ENCODE data around the gene ARPC1B. TPM values are rescaled to one million over a fixed set of nuclear protein-coding genes. Genes with fewer than 3 reads are reported as not detected.

ARPC1B gene
- polyA plus RNA-seq, 1 of the 3 experiments (the other 2 are of a cell fraction) = 836 TPM

GRCh38 chr7:99440195-99440594 lies 65.7 kb downstream of the ARPC1B start:
- no peak for TF ChIP-seq POLR2AphosphoS5 (IDR thresholded peaks at IDR 0.05; ENCODE audit: low read depth, low read length)
- no peak for DNase-seq
- Histone ChIP-seq H3K9me2 (no peaks in the 10 kb centered on the region), H3F3A (replicated peaks; ENCODE audit: insufficient read depth) (peaks cover 3% of the 10 kb centered on the region), H4K20me1 (ENCODE audit: insufficient read depth) (peaks cover 11% of the 10 kb centered on the region), H3K4me2 (peak overlapping the region; percentile 89), H3K27me3 (ENCODE audit: insufficient read depth) (no peaks in the 10 kb centered on the region), H2AFZ (ENCODE audit: low read depth) (no peak overlapping the region), H3K4me3 (ENCODE audit: low read depth in 2 of 2, low read length in 1 of 2) (peak overlapping the region; percentile 65 to 91), H3K36me3 (replicated peaks in 1 of 2; ENCODE audit: control insufficient read depth in 1 of 2, insufficient read depth in 2 of 2, low read length in 1 of 2) (peaks cover 19 to 40% of the 10 kb centered on the region in 2 experiments), H3K79me2 (ENCODE audit: insufficient read depth) (peaks cover 79% of the 10 kb centered on the region), H3K4me1 (ENCODE audit: control insufficient read depth in 1 of 2, insufficient read depth in 2 of 2, low read depth in 1 of 2, low read length in 1 of 2) (peaks cover 5 to 13% of the 10 kb centered on the region in 2 experiments; a peak in 1 of 4 replicates), H3K9ac (peak overlapping the region; percentile 79), H3K9me3 (no peaks in the 10 kb centered on the region), H3K27ac (ENCODE audit: low read depth in 2 of 2, low read length in 1 of 2) (peak overlapping the region in 1 of 2 experiments; percentile 83; a peak in 1 of 4 replicates)
- ChIA-PET POLR2A (interaction anchor here (1.4 kb wide), 1 partner anchor 16 kb away, joined by 3 read pairs; no protein-coding TSS in a partner anchor), CTCF (interaction anchor here (0.6 to 1.6 kb wide), 3 partner anchors 11 to 25 kb away, joined by 3 to 5 read pairs (median 4); partner anchors contain the start of gene ATP5MF)
- WGBS (ENCODE audit: low lambda C conversion rate) = 92% methylated on average over 9 of the region's 9 CpGs

Other genes starting within 250 kb of the ARPC1B start
- 12.9 and 13.8 TPM in 2 replicates for gene SMURF1, start 230.6 kb upstream of the ARPC1B start, polyA plus RNA-seq (2012; rRNA removed)
- gene KPNA7, start 166.6 kb upstream of the ARPC1B start, polyA plus RNA-seq (2012; rRNA removed) = not detected in 2 replicates
- 0.19 and 0.41 TPM in 2 replicates for gene MYH16, start 101.9 kb upstream of the ARPC1B start, polyA plus RNA-seq (2012; rRNA removed)
- gene ARPC1A, start 48.8 kb upstream of the ARPC1B start, polyA plus RNA-seq (2012; rRNA removed) = 262 and 306 TPM in 2 replicates
- gene PDAP1, start 33.9 kb downstream of the ARPC1B start, polyA plus RNA-seq (2012; rRNA removed) = 296 and 389 TPM in 2 replicates
- gene BUD31, start 34.2 kb downstream of the ARPC1B start, polyA plus RNA-seq (2012; rRNA removed) = 124 and 162 TPM in 2 replicates
- gene PTCD1, start 64.1 kb downstream of the ARPC1B start, polyA plus RNA-seq (2012; rRNA removed) = 7.4 and 8.2 TPM in 2 replicates
- 101 and 107 TPM in 2 replicates for gene CPSF4, start 64.2 kb downstream of the ARPC1B start, polyA plus RNA-seq (2012; rRNA removed)
- 2,495 and 4,591 TPM in 2 replicates for gene ATP5MF, start 91.4 kb downstream of the ARPC1B start, polyA plus RNA-seq (2012; rRNA removed)
- 27.7 and 34.5 TPM in 2 replicates for gene ZNF789, start 98.2 kb downstream of the ARPC1B start, polyA plus RNA-seq (2012; rRNA removed)
- gene ZNF394, start 125.6 kb downstream of the ARPC1B start, polyA plus RNA-seq (2012; rRNA removed) = 19.6 and 19.8 TPM in 2 replicates
- gene ZKSCAN5, start 129.9 kb downstream of the ARPC1B start, polyA plus RNA-seq (2012; rRNA removed) = 7.5 and 9.1 TPM in 2 replicates
- 6.2 and 8.2 TPM in 2 replicates for gene FAM200A, start 177.4 kb downstream of the ARPC1B start, polyA plus RNA-seq (2012; rRNA removed)
- gene ZNF655, start 183.9 kb downstream of the ARPC1B start, polyA plus RNA-seq (2012; rRNA removed) = 113 and 144 TPM in 2 replicates
- gene TMEM225B, start 223.5 kb downstream of the ARPC1B start, polyA plus RNA-seq (2012; rRNA removed) = 1.5 and 2.2 TPM in 2 replicates
- 14.9 and 18.7 TPM in 2 replicates for gene ZSCAN25, start 242.2 kb downstream of the ARPC1B start, polyA plus RNA-seq (2012; rRNA removed)

All from SK-N-SH (cell line).